Stimulated activated effector memory CD8-positive, alpha-beta T cell treated with anti-CD3 and anti-CD28 coated beads, Interleukin-12 subunit alpha, Interleukin-12 subunit beta, amount 100 ng/mL, for 72 hours (primary cell): ENCODE measurements around the gene SULT1C4.
"Not testable (repeated sequence)": the region's sequence is repeated elsewhere in the genome, so short reads cannot be mapped to it uniquely, and the experiment has no call there.

Experiments used
- ATAC-seq: fragments of 150-1000 bp; cut with Tn5 transposase; 2 replicates; pipeline ENCODE4 v1.10.0; 2021
- DNase-seq, 2 donors: peaks; one replicate each; pipeline ENCODE4 v3.0.0; 2021 to 2022; ENCODE audit warnings: low spot score in 2 of 2
- H3K27ac Mint-ChIP-seq: one replicate; pipeline ENCODE4 v1.8.0; 2022; ENCODE audit warnings: mild to moderate bottlenecking, mixed read lengths
- H3K36me3 Mint-ChIP-seq: one replicate; pipeline ENCODE4 v1.8.0; 2022; ENCODE audit warnings: mild to moderate bottlenecking, mixed read lengths
- H3K4me1 Mint-ChIP-seq: one replicate; pipeline ENCODE4 v1.8.0; 2022; ENCODE audit warnings: mixed read lengths
- H3K4me3 Mint-ChIP-seq: one replicate; pipeline ENCODE4 v1.8.0; 2022; ENCODE audit warnings: mild to moderate bottlenecking, mixed read lengths
- H3K9me3 Mint-ChIP-seq: one replicate; pipeline ENCODE4 v1.8.0; 2022; ENCODE audit warnings: mixed read lengths

SULT1C4 gene

DNA sequence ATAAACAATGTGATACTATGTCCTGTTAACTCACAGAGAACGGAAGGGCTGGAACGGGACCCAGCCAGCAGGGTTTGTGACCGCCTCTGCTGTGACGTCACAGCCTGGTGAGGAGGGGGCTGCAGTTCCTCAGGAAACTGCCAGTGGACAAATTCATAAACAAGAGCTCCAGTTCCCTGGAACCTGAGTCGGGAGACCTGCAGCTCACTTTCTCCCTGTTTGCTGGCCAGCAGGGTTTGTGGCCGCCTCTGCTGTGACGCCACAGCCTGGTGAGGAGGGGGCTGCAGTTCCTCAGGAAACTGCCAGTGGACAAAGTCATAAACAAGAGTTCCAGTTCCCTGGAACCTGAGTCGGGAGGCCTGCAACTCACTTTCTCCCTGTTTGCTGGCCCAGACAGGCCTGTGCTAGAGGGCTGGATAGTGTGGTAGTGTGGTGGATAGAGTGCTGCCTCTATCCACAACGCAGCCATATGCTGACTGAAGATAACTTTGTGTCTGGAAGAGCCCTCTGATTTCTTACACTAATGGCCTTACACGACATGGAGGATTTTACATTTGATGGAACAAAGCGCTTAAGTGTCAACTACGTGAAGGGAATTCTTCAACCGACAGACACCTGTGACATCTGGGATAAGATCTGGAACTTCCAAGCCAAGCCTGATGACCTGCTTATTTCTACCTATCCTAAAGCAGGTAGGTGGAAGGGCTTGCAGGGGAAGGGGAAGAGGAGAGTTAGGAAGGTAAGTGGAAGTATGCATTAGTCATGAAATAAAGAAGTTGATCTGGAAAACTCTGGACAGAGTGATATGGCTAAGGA, at the start of gene SULT1C4:
TSS of gene SULT1C4 (plus strand) at position 140 of the 816 bp plus-strand sequence. CDS start at position 524, 384 bp downstream.
- Mint-ChIP-seq H3K4me1 (no peaks in the 10 kb centered on the region), H3K36me3 (no peaks in the 10 kb centered on the region), H3K27ac (no peak within 1 kb of the TSS), H3K9me3 (no peaks in the 10 kb centered on the region), H3K4me3 (no peak within 1 kb of the TSS)
- ATAC-seq (no peak), DNase-seq (no peak)

DNA sequence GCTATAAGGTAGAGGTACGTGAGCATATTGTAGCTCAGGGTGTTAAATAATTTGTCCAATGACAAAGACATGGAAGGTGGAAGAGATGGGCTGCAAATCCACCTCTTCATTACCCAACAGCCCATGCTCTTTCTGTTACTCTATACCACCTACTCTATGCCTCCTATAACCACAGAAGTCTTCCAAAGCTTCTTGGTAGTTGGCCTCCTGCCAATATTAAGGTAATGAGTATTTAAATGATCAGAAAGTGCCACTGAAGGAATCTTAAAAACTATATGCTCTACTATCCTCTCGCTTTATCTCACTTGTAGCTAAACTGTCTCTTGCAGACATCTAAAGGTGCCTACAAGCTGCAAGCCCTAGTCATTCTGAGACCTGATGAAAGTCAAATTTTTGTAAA, 48.0 kb upstream of the SULT1C4 start:
- DNase-seq (no peak), ATAC-seq (no peak)
- no peak overlapping the region for H3K4me3 Mint-ChIP-seq
- H3K9me3 Mint-ChIP-seq: no peaks in the 10 kb centered on the region
- H3K27ac Mint-ChIP-seq: no peak overlapping the region
- H3K36me3 Mint-ChIP-seq: no peaks in the 10 kb centered on the region
- H3K4me1 Mint-ChIP-seq: no peaks in the 10 kb centered on the region

DNA sequence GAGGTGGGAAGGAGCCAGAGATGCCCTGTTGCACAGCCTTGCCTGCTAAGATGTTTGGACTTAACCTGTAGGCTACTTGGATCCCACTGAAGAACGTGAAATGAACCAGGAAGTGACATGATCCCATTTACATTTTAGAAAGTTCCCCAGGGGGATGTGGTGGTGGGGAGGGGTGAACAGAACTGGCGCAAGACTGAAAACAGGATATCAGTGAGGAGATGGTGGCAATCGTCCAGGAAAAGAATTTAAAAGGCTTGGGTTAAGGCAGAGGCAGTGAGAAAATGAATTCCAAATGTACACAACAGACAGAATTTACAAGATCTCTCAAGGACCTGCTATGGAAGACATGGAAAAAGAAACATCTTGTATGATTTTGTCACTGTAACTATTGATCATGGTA, 46.8 kb upstream of the SULT1C4 start:
- H3K9me3 Mint-ChIP-seq: no peaks in the 10 kb centered on the region
- H3K27ac Mint-ChIP-seq: no peak overlapping the region
- no peak overlapping the region for H3K4me3 Mint-ChIP-seq
- no peaks in the 10 kb centered on the region for H3K4me1 Mint-ChIP-seq
- H3K36me3 Mint-ChIP-seq: no peaks in the 10 kb centered on the region
- ATAC-seq (no peak), DNase-seq (no peak)

DNA sequence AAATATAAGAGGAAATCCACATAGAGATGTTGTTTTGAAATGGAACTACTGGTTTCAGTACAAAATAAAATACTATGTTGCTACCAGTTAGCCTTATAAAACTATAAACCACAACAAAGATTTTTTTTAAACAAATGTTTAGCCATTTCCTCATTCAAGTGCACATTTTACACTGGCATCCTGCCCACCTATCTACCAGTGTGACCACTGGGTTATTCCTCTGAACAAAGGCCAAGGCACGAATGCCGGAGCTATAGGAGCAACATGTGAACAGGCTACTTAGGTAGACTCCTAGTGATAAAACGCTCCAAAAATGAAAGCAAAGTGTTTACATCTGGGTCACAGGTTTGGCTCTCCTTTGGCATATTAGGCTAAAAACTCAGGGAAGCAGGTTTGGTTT, 31.8 kb upstream of the SULT1C4 start:
- no peak overlapping the region for H3K4me3 Mint-ChIP-seq
- no peaks in the 10 kb centered on the region for H3K4me1 Mint-ChIP-seq
- no peak overlapping the region for H3K27ac Mint-ChIP-seq
- DNase-seq: no peak
- no peaks in the 10 kb centered on the region for H3K36me3 Mint-ChIP-seq
- no peaks in the 10 kb centered on the region for H3K9me3 Mint-ChIP-seq
- ATAC-seq: no peak

- no peak for ATAC-seq
- H3K4me1 Mint-ChIP-seq: no peaks in the 10 kb centered on the region
- H3K27ac Mint-ChIP-seq: no peak overlapping the region
- DNase-seq: no peak
- H3K36me3 Mint-ChIP-seq: no peaks in the 10 kb centered on the region
- no peaks in the 10 kb centered on the region for H3K9me3 Mint-ChIP-seq
- no peak overlapping the region for H3K4me3 Mint-ChIP-seq
Measured at GRCh38 chr2:108346827-108347226, 30.9 kb upstream of the SULT1C4 start.

DNA sequence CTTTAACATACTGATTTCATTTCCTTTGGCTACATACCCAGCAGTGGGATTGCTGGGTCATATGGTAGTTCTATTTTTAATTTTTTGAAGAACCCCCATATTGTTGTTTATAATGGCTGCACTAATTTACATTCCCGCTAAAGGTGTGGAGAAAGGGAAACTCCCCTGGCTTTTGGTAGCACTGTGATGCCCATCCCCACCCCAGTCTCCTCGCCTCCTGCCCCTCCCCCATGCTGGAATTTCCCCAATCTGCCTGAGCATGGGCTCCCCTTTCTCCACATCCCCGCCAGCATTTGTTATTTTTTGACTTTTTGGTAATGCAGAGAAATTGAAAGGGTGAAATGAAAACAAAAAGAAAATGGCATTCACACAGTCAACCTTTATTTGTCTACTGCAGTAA, 30.0 kb upstream of the SULT1C4 start:
- no peak overlapping the region for H3K4me3 Mint-ChIP-seq
- no peaks in the 10 kb centered on the region for H3K4me1 Mint-ChIP-seq
- H3K27ac Mint-ChIP-seq: no peak overlapping the region
- H3K9me3 Mint-ChIP-seq: no peaks in the 10 kb centered on the region
- DNase-seq: no peak
- no peak for ATAC-seq
- no peaks in the 10 kb centered on the region for H3K36me3 Mint-ChIP-seq

DNA sequence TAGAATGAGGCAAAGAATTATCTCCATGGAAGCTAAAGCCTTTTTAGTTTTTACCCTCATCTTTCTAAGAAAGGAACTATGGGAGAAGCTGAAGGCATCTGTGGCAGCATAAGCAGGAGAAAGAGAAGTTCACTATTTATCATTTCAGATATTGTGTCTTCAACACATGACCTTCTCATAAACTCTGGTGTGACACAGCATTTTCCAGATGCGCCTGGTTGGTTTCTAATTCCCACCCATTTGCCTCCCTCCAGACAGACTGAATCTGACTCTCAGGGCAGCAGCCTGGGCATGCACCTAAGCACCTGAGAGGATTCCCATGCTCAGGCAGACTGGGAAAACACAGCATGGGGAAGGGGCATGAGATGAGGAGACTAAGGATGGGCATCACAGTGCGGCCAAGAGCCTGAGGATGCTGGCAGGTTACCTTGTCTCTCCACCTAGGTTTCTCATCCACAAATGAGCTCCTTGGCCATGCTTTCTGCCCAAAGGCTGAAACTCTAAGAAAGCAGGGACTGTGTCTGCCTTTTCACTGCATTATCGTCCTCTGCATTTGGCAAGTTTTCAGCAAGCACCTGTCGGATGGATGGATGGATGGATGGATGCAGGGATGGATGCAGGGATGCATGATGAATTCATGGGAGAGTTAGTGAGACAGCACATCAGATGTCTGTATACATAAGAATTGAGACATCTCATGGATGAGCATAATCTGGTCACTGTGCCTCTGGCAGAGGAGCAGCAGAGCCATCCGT, 28.8 kb upstream of the SULT1C4 start:
- no peak for DNase-seq
- no peak overlapping the region for H3K27ac Mint-ChIP-seq
- ATAC-seq: no peak
- H3K4me3 Mint-ChIP-seq: no peak overlapping the region
- H3K4me1 Mint-ChIP-seq: no peaks in the 10 kb centered on the region
- no peaks in the 10 kb centered on the region for H3K9me3 Mint-ChIP-seq
- H3K36me3 Mint-ChIP-seq: no peaks in the 10 kb centered on the region

DNA sequence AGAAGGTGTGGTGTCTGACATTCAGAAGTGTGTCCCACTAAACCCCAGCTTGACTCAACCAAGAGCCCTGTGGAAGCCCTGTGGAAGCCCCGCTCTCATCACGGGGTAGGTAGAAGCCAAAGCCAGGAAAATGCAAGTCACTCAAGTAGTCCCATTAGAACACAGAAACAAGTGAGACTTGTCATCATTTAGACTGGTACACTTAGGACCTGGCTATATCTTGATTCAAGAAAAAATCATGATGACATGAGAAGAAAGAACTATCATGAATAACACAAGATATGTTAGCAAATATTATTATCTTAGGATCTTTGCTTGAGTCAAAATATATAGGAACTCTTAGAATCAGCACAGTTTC, 28.2 kb upstream of the SULT1C4 start:
- no peak overlapping the region for H3K4me3 Mint-ChIP-seq
- H3K27ac Mint-ChIP-seq: no peak overlapping the region
- no peaks in the 10 kb centered on the region for H3K9me3 Mint-ChIP-seq
- DNase-seq: no peak
- ATAC-seq: no peak
- no peaks in the 10 kb centered on the region for H3K36me3 Mint-ChIP-seq
- H3K4me1 Mint-ChIP-seq: no peaks in the 10 kb centered on the region

GRCh38 chr2:108351889-108352288, 25.9 kb upstream of the SULT1C4 start:
- no peak for DNase-seq
- H3K4me3 Mint-ChIP-seq: no peak overlapping the region
- H3K4me1 Mint-ChIP-seq: no peaks in the 10 kb centered on the region
- H3K27ac Mint-ChIP-seq: no peak overlapping the region
- H3K36me3 Mint-ChIP-seq: no peaks in the 10 kb centered on the region
- no peaks in the 10 kb centered on the region for H3K9me3 Mint-ChIP-seq
- ATAC-seq: no peak

DNA sequence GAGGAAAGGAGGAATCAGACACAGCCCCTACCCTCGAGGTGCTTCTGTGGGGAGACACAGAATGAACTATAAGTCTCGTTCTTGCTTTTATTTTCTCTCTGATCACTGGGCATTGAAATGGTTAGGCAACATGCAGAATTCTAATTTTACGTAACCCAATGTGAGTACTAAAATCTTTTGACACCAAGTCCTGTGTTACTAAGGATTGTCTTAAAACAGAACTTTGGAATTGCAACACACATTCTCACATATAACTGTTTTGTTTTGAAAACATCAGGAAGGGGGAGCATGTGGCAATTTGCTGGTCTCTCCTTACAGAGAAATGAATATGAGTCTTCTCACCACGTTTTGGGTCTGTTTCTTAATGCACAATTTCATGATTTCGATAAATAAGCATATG, 23.6 kb upstream of the SULT1C4 start:
- no peaks in the 10 kb centered on the region for H3K9me3 Mint-ChIP-seq
- H3K27ac Mint-ChIP-seq: no peak overlapping the region
- H3K4me1 Mint-ChIP-seq: no peaks in the 10 kb centered on the region
- no peak for ATAC-seq
- no peaks in the 10 kb centered on the region for H3K36me3 Mint-ChIP-seq
- no peak overlapping the region for H3K4me3 Mint-ChIP-seq
- no peak for DNase-seq

GRCh38 chr2:108355906-108356734, 21.6 kb upstream of the SULT1C4 start:
- no peak for DNase-seq
- H3K4me1 Mint-ChIP-seq: no peaks in the 10 kb centered on the region
- no peak for ATAC-seq
- H3K9me3 Mint-ChIP-seq: no peaks in the 10 kb centered on the region
- H3K27ac Mint-ChIP-seq: no peak overlapping the region
- H3K4me3 Mint-ChIP-seq: no peak overlapping the region
- no peaks in the 10 kb centered on the region for H3K36me3 Mint-ChIP-seq

GRCh38 chr2:108359336-108359735, 18.4 kb upstream of the SULT1C4 start:
- not testable (repeated sequence) for H3K36me3 Mint-ChIP-seq, H3K4me1 Mint-ChIP-seq, DNase-seq, H3K4me3 Mint-ChIP-seq, H3K27ac Mint-ChIP-seq, H3K9me3 Mint-ChIP-seq, ATAC-seq

DNA sequence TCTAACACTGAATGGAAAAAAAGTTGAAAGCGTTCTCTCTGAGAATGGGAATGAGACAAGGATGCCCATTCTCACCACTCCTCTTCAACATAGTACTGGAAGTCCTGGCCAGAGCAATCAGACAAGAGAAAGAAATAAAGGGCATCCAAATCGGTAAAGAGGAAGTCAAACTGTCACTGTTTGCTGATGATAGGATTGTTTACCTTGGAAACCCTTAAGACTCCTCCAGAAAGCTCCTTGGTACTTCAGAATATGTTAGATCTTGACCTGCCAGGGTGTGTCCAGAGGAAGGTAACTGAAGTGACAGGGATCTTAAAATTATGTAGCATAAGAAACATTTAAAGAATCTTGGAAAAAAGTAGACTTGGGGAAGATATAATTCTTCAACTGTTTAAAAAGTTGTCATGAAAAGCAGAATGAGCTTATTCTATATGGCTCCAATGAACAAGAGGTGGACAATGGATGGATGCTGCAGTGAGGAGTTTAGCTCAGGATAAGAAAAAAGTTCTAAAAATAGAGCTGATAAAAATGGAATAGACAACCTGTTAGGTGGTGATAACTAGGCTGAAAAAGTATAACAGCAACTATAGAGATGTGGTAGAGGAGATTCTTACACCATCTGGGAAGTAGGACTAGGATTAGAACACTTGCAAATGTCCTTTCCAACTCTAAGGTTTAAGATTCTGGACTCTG, 16.8 kb upstream of the SULT1C4 start:
- Mint-ChIP-seq H3K4me1 (no peaks in the 10 kb centered on the region), H3K27ac (no peak overlapping the region), H3K36me3 (no peaks in the 10 kb centered on the region), H3K4me3 (no peak overlapping the region), H3K9me3 (no peaks in the 10 kb centered on the region)
- ATAC-seq: no peak
- no peak for DNase-seq

GRCh38 chr2:108363024-108363907, 14.5 kb upstream of the SULT1C4 start:
- DNase-seq (no peak), ATAC-seq (no peak)
- no peak overlapping the region for H3K4me3 Mint-ChIP-seq
- H3K9me3 Mint-ChIP-seq: no peaks in the 10 kb centered on the region
- no peak overlapping the region for H3K27ac Mint-ChIP-seq
- H3K4me1 Mint-ChIP-seq: no peaks in the 10 kb centered on the region
- no peaks in the 10 kb centered on the region for H3K36me3 Mint-ChIP-seq
